Parathyroid adenoma (tissue), 2 donors: ENCODE measurements around the gene ANKRD55.

ENCODE experiments used
- H2AFZ ChIP-seq: fragments of 300-600 bp; sonication (generic); one replicate; pipeline ENCODE4 v1.7.0; 2017; ENCODE audit warnings: antibody characterized with exemption, mild to moderate bottlenecking
- H3K27ac ChIP-seq: fragments of 300-600 bp; sonication (generic); one replicate; pipeline ENCODE4 v1.7.0; 2017
- H3K27me3 ChIP-seq: fragments of 300-600 bp; sonication (generic); one replicate; pipeline ENCODE4 v1.7.0; 2017; ENCODE audit warnings: low read length; ENCODE audit not compliant: control insufficient read depth, insufficient read depth
- H3K36me3 ChIP-seq: fragments of 300-600 bp; sonication (generic); one replicate; pipeline ENCODE4 v1.7.0; 2017; ENCODE audit warnings: low read length; ENCODE audit not compliant: control insufficient read depth, insufficient read depth
- H3K4me1 ChIP-seq: fragments of 300-600 bp; sonication (generic); one replicate; pipeline ENCODE4 v1.7.0; 2017; ENCODE audit warnings: control low read depth
- H3K4me2 ChIP-seq: fragments of 300-600 bp; sonication (generic); one replicate; pipeline ENCODE4 v1.7.0; 2017; ENCODE audit warnings: low read length
- H3K4me3 ChIP-seq: fragments of 300-600 bp; sonication (generic); one replicate; pipeline ENCODE4 v1.7.0; 2017; ENCODE audit warnings: low read depth, low read length
- H3K79me2 ChIP-seq: fragments of 300-600 bp; sonication (generic); one replicate; pipeline ENCODE4 v1.7.0; 2017; ENCODE audit warnings: control low read depth
- H3K9ac ChIP-seq: fragments of 300-600 bp; sonication (generic); one replicate; pipeline ENCODE4 v1.7.0; 2017; ENCODE audit warnings: mild to moderate bottlenecking
- H3K9me3 ChIP-seq: fragments of 300-600 bp; sonication (generic); one replicate; pipeline ENCODE4 v1.7.0; 2017; ENCODE audit warnings: low read length; ENCODE audit not compliant: control insufficient read depth
- CTCF ChIP-seq: fragments of 300-600 bp; sonication (generic); IDR thresholded peaks from one replicate; pipeline ENCODE4 v1.7.0; 2017; ENCODE audit warnings: antibody characterized with exemption, mild to moderate bottlenecking
- donor health status: primary hyperparathyroidism.

The ANKRD55 gene

DNA sequence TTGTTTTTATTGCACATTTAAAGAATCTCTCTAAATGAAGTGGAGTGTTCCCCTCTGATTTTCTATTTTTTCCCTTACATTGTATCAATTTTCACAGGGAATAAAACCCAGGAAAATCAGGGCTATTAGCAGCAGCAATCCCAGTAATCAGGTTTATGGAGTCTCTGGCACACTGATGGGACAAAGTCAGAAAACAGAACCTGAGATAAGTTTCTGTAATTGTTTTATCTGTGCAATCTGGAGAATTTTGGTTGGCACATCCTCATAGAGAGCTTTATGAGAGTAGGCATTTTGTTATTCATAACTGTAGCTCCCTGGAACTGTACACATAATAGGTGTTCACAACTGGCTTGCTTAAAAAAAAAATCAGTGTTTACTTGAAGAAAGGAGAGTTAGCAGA, 141.5 kb downstream of the ANKRD55 start:
- Histone ChIP-seq H3K4me3 (no peak overlapping the region), H2AFZ (peak overlapping the region; percentile 19), H3K9ac (no peak overlapping the region), H3K27me3 (no peaks in the 10 kb centered on the region), H3K9me3 (no peaks in the 10 kb centered on the region), H3K4me2 (no peak overlapping the region), H3K4me1 (no peaks in the 10 kb centered on the region), H3K27ac (no peak overlapping the region), H3K79me2 (no peaks in the 10 kb centered on the region), H3K36me3 (no peaks in the 10 kb centered on the region)
- TF ChIP-seq CTCF, result no peak

GRCh38 chr5:56090793-56091460, 142.2 kb downstream of the ANKRD55 start:
- Histone ChIP-seq H3K9ac (no peak overlapping the region), H3K4me2 (no peak overlapping the region)
- no peak for TF ChIP-seq CTCF

DNA sequence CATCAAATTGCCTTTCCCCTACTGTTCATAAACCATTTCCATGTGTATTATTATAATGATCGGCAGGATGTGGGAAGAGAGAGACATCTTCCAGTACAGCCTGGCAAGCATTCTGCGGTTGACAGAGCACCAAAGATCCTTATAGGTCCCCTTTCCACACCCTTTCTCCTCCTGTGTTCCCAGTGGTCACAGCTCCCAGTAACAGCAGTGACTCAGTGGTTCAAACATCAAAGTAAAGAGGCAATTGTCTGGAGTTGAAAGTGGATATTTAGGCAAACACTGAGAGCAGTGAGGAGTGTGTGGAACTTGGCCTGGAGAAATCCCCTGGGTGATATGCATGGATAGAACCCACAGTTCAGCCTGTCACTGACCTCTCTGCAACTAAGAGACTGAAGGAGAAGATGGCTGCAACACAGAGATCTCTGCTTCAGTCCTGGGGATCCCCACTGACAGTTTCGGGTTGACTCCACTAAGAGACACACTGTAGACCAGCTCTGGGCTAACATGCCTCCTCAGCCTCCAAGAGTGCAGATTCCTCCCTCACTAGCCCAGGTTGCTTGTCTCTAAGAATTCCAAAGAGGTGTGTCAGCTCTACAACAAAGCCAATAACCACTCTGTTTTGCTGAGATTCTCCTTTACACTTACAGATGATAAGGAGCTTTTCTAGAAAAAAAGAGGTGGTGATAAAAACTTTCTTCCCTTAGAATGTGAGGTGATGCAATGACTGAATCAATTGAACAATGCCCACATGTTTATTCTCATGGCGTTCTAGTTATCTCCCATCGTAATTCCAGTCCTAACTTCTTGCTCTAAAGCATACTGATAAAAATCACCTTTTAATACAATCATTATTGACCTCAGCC, 143.9 kb downstream of the ANKRD55 start:
- no peak overlapping the region for H3K4me3 ChIP-seq
- no peaks in the 10 kb centered on the region for H3K4me1 ChIP-seq
- H2AFZ ChIP-seq, result peak overlapping the region; percentile 14
- no peak overlapping the region for H3K9ac ChIP-seq
- H3K79me2 ChIP-seq, result no peaks in the 10 kb centered on the region
- TF ChIP-seq CTCF, result no peak
- no peaks in the 10 kb centered on the region for H3K27me3 ChIP-seq
- no peak overlapping the region for H3K4me2 ChIP-seq
- no peaks in the 10 kb centered on the region for H3K9me3 ChIP-seq
- no peaks in the 10 kb centered on the region for H3K36me3 ChIP-seq
- no peak overlapping the region for H3K27ac ChIP-seq

More at GRCh38 chr5:56090793-56091460, 142.2 kb downstream of the ANKRD55 start:
- Histone ChIP-seq H3K27me3 (no peaks in the 10 kb centered on the region), H3K79me2 (no peaks in the 10 kb centered on the region), H3K4me3 (no peak overlapping the region), H2AFZ (no peak overlapping the region), H3K36me3 (no peaks in the 10 kb centered on the region), H3K9me3 (no peaks in the 10 kb centered on the region), H3K4me1 (no peaks in the 10 kb centered on the region), H3K27ac (no peak overlapping the region)

- no peak for TF ChIP-seq CTCF
- Histone ChIP-seq H3K27ac (no peak overlapping the region), H3K36me3 (no peaks in the 10 kb centered on the region), H3K27me3 (no peaks in the 10 kb centered on the region), H2AFZ (no peak overlapping the region), H3K4me3 (no peak overlapping the region), H3K9me3 (no peaks in the 10 kb centered on the region), H3K79me2 (no peaks in the 10 kb centered on the region), H3K4me1 (no peaks in the 10 kb centered on the region), H3K4me2 (no peak overlapping the region), H3K9ac (no peak overlapping the region)
Observed at GRCh38 chr5:56088431-56088949, 144.6 kb downstream of the ANKRD55 start.
